HEK293 (cell line): ENCODE measurements around the gene EYS.

Source experiments
- CTCF ChIA-PET: fragments of 350-600 bp; formaldehyde crosslinking; extraction: SDS; loops from one replicate; lab custom pipeline; 2021; ENCODE audit warnings: antibody characterized with exemption; lab: Yijun Ruan, JAX
- POLR2A ChIA-PET: fragments of 300-600 bp; formaldehyde crosslinking; extraction: SDS; loops from one replicate; lab custom pipeline; 2020; ENCODE audit warnings: antibody characterized with exemption, inconsistent platforms; lab: Yijun Ruan, JAX
- H3K27ac ChIP-seq: fragments of 200-500 bp; sonication (Bioruptor generic); 2 replicates; pipeline ENCODE4 v1.5.1; 2014; ENCODE audit warnings: low read depth, low read length, control low read depth, inconsistent platforms; ENCODE audit errors: extremely low read depth
- H3K36me3 ChIP-seq, 2 experiments: fragments of 200-500 bp in 1 of 2; sonication (Bioruptor generic) in 1 of 2; 1 replicate in 1 of 2; 2 replicates in 1 of 2; pipeline ENCODE4 v1.5.1; 2014 to 2017; ENCODE audit warnings: inconsistent platforms in 2 of 2, low read length in 2 of 2; ENCODE audit not compliant: control insufficient read depth in 2 of 2, insufficient read depth in 1 of 2
- H3K4me1 ChIP-seq: fragments of 200-500 bp; sonication (Bioruptor generic); 2 replicates; pipeline ENCODE4 v1.5.1; 2014; ENCODE audit warnings: mild to moderate bottlenecking, low read length, inconsistent platforms; ENCODE audit not compliant: control insufficient read depth, insufficient read depth
- H3K4me3 ChIP-seq: 2 replicates; pipeline ENCODE4 v1.5.1; 2011; ENCODE audit warnings: low read depth, mild to moderate bottlenecking, control low read depth, low read length, moderate library complexity
- H3K9me3 ChIP-seq: fragments of 200-500 bp; sonication (Bioruptor generic); 2 replicates; pipeline ENCODE4 v1.5.1; 2014; ENCODE audit warnings: low read depth, low read length, inconsistent platforms; ENCODE audit not compliant: control insufficient read depth, insufficient read depth
- BCL6B ChIP-seq: fragments of 450-650 bp; formaldehyde crosslinking; IDR thresholded peaks from 2 replicates; pipeline ENCODE4 v1.5.1; 2017; ENCODE audit warnings: missing biosample characterization, missing genetic modification characterization
- FEZF1 ChIP-seq: fragments of 450-650 bp; formaldehyde crosslinking; IDR thresholded peaks from 2 replicates; pipeline ENCODE4 v1.5.1; 2016; ENCODE audit warnings: missing biosample characterization, missing genetic modification characterization
- GFI1B ChIP-seq: fragments of 450-650 bp; formaldehyde crosslinking; IDR thresholded peaks from 2 replicates; pipeline ENCODE4 v1.5.1; 2016; ENCODE audit warnings: missing biosample characterization, missing genetic modification characterization
- GLIS1 ChIP-seq: fragments of 450-650 bp; formaldehyde crosslinking; IDR thresholded peaks from 2 replicates; pipeline ENCODE4 v1.5.1; 2016; ENCODE audit warnings: missing biosample characterization, missing genetic modification characterization
- GLIS2 ChIP-seq: fragments of 450-650 bp; formaldehyde crosslinking; IDR thresholded peaks from 2 replicates; pipeline ENCODE4 v1.5.1; 2016; ENCODE audit warnings: missing biosample characterization, missing genetic modification characterization
- MEIS1 ChIP-seq: sonication (generic); formaldehyde crosslinking; IDR thresholded peaks from 2 replicates; pipeline ENCODE4 v1.8.1; 2022; ENCODE audit warnings: missing genetic modification reagents, mild to moderate bottlenecking, borderline replicate concordance
- REPIN1 ChIP-seq: fragments of 450-650 bp; formaldehyde crosslinking; IDR thresholded peaks from 2 replicates; pipeline ENCODE4 v1.5.1; 2017; ENCODE audit warnings: missing biosample characterization, missing genetic modification characterization, low read depth
- REST ChIP-seq: fragments of 450-650 bp; formaldehyde crosslinking; IDR thresholded peaks from 2 replicates; pipeline ENCODE4 v1.5.1; 2016; ENCODE audit warnings: missing biosample characterization, missing genetic modification characterization
- SALL2 ChIP-seq: fragments of 450-650 bp; formaldehyde crosslinking; IDR thresholded peaks from 2 replicates; pipeline ENCODE4 v1.5.0; 2017; ENCODE audit warnings: missing biosample characterization, mild to moderate bottlenecking, missing genetic modification characterization, borderline replicate concordance
- SETDB1 ChIP-seq: IDR thresholded peaks from one replicate; pipeline ENCODE4 v1.6.1; 2017; ENCODE audit warnings: mild to moderate bottlenecking, low read length, moderate library complexity, mixed read lengths; ENCODE audit not compliant: insufficient read length
- YY1 ChIP-seq: fragments of 450-650 bp; formaldehyde crosslinking; IDR thresholded peaks from 2 replicates; pipeline ENCODE4 v1.5.1; 2018; ENCODE audit warnings: missing biosample characterization, missing genetic modification characterization
- ZBTB11 ChIP-seq: fragments of 450-650 bp; formaldehyde crosslinking; conservative IDR thresholded peaks from 2 replicates; pipeline ENCODE4 v1.5.1; 2016; ENCODE audit warnings: low read depth, missing biosample characterization, missing genetic modification characterization
- ZBTB21 ChIP-seq: fragments of 450-650 bp; formaldehyde crosslinking; IDR thresholded peaks from 2 replicates; pipeline ENCODE4 v1.5.1; 2017; ENCODE audit warnings: missing biosample characterization, missing genetic modification characterization
- ZNF146 ChIP-seq: fragments of 450-650 bp; formaldehyde crosslinking; IDR thresholded peaks from 2 replicates; pipeline ENCODE4 v1.5.1; 2016; ENCODE audit warnings: missing biosample characterization, missing genetic modification characterization
- ZNF157 ChIP-seq: fragments of 450-650 bp; formaldehyde crosslinking; IDR thresholded peaks from 2 replicates; pipeline ENCODE4 v1.5.1; 2016; ENCODE audit warnings: missing biosample characterization, missing genetic modification characterization
- ZNF16 ChIP-seq: fragments of 450-650 bp; formaldehyde crosslinking; IDR thresholded peaks from 2 replicates; pipeline ENCODE4 v1.5.1; 2016; ENCODE audit warnings: low read depth, missing biosample characterization, missing genetic modification characterization
- ZNF169 ChIP-seq: fragments of 450-650 bp; formaldehyde crosslinking; IDR thresholded peaks from 2 replicates; pipeline ENCODE4 v1.5.1; 2016; ENCODE audit warnings: missing biosample characterization, missing genetic modification characterization
- ZNF174 ChIP-seq: fragments of 450-650 bp; formaldehyde crosslinking; IDR thresholded peaks from 2 replicates; pipeline ENCODE4 v1.5.0; 2017; ENCODE audit warnings: missing biosample characterization, mild to moderate bottlenecking, missing genetic modification characterization
- ZNF175 ChIP-seq: fragments of 450-650 bp; formaldehyde crosslinking; IDR thresholded peaks from 2 replicates; pipeline ENCODE4 v1.5.1; 2016; ENCODE audit warnings: missing biosample characterization, missing genetic modification characterization
- ZNF202 ChIP-seq: fragments of 450-650 bp; formaldehyde crosslinking; IDR thresholded peaks from 2 replicates; pipeline ENCODE4 v1.5.1; 2016; ENCODE audit warnings: missing biosample characterization, missing genetic modification characterization, borderline replicate concordance
- ZNF214 ChIP-seq: fragments of 450-650 bp; formaldehyde crosslinking; IDR thresholded peaks from 2 replicates; pipeline ENCODE4 v1.5.1; 2017; ENCODE audit warnings: missing biosample characterization, mild to moderate bottlenecking, missing genetic modification characterization, borderline replicate concordance
- ZNF280C ChIP-seq: fragments of 450-650 bp; formaldehyde crosslinking; IDR thresholded peaks from 2 replicates; pipeline ENCODE4 v1.5.1; 2016; ENCODE audit warnings: missing biosample characterization, missing genetic modification characterization
- ZNF302 ChIP-seq: fragments of 450-650 bp; formaldehyde crosslinking; IDR thresholded peaks from 2 replicates; pipeline ENCODE4 v1.5.1; 2016; ENCODE audit warnings: missing biosample characterization, missing genetic modification characterization, low read depth
- ZNF548 ChIP-seq: fragments of 450-650 bp; formaldehyde crosslinking; IDR thresholded peaks from 2 replicates; pipeline ENCODE4 v1.5.1; 2016; ENCODE audit warnings: missing biosample characterization, missing genetic modification characterization
- ZNF571 ChIP-seq: fragments of 450-650 bp; formaldehyde crosslinking; IDR thresholded peaks from 2 replicates; pipeline ENCODE4 v1.5.0; 2017; ENCODE audit warnings: missing biosample characterization, missing genetic modification characterization
- ZNF791 ChIP-seq: fragments of 450-650 bp; formaldehyde crosslinking; IDR thresholded peaks from 2 replicates; pipeline ENCODE4 v1.5.1; 2016; ENCODE audit warnings: missing biosample characterization, missing genetic modification characterization
- ZNF843 ChIP-seq: fragments of 450-650 bp; formaldehyde crosslinking; IDR thresholded peaks from 2 replicates; pipeline ENCODE4 v1.5.1; 2016; ENCODE audit warnings: missing biosample characterization, missing genetic modification characterization

EYS gene

GRCh38 chr6:65728879-65729479 lies 22.0 kb upstream of the EYS start:
- CTCF ChIA-PET, result interaction anchor here (0.7 kb wide), 1 partner anchor 19 kb away, joined by 3 read pairs; no protein-coding TSS in a partner anchor
- POLR2A ChIA-PET, result no interaction called here
- TF ChIP-seq ZNF175 (tag by site-specific recombination) (no peak), REST (tag by site-specific recombination) (no peak), ZNF280C (no peak), GLIS2 (tag by site-specific recombination) (no peak), SETDB1 (no peak), GFI1B (tag by site-specific recombination) (no peak), ZNF202 (tag by site-specific recombination) (no peak), ZNF571 (tag by site-specific recombination) (no peak), ZNF174 (tag by site-specific recombination) (no peak), ZNF169 (tag by site-specific recombination) (no peak)

GRCh38 chr6:65719101-65719500 lies 12.1 kb upstream of the EYS start:
- H3K36me3 ChIP-seq, result no peaks in the 10 kb centered on the region
- ChIA-PET CTCF (no interaction called here), POLR2A (no interaction called here)
- TF ChIP-seq FEZF1 (tag by site-specific recombination), result no peak
- TF ChIP-seq ZBTB21 (tag by site-specific recombination), result no peak
- TF ChIP-seq ZNF214 (tag by site-specific recombination), result no peak
- TF ChIP-seq ZBTB11 (tag by site-specific recombination), result no peak
- no peak for TF ChIP-seq ZNF791
- TF ChIP-seq ZNF548, result no peak
- TF ChIP-seq ZNF843 (tag by site-specific recombination), result no peak
- TF ChIP-seq MEIS1, result no peak
- no peak for TF ChIP-seq ZNF157
- no peak for TF ChIP-seq GLIS1 (tag by site-specific recombination)
- no peak for TF ChIP-seq ZNF302 (tag by site-specific recombination)
- no peak for TF ChIP-seq ZNF16 (tag by site-specific recombination)
- TF ChIP-seq YY1 (tag by site-specific recombination), result no peak
- no peak for TF ChIP-seq BCL6B (tag by site-specific recombination)
- TF ChIP-seq ZNF146 (tag by site-specific recombination), result no peak
- no peak for TF ChIP-seq REPIN1
- no peak for TF ChIP-seq SALL2 (tag by site-specific recombination)
- H3K4me3 ChIP-seq, result no peak overlapping the region
- no peaks in the 10 kb centered on the region for H3K4me1 ChIP-seq
- no peak overlapping the region for H3K27ac ChIP-seq
- no peaks in the 10 kb centered on the region for H3K9me3 ChIP-seq

More at GRCh38 chr6:65728879-65729479, 22.0 kb upstream of the EYS start:
- Histone ChIP-seq H3K27ac (no peak overlapping the region), H3K36me3 (no peaks in the 10 kb centered on the region), H3K9me3 (no peaks in the 10 kb centered on the region), H3K4me3 (no peak overlapping the region), H3K4me1 (no peaks in the 10 kb centered on the region)
